HG02852 (cell line): ENCODE results near the gene CFAP299.

Source experiments
- ATAC-seq: cut with Tn5 transposase; IDR thresholded peaks from one replicate; pipeline ENCODE4 v1.9.1; 2021; ENCODE audit warnings: mild to moderate bottlenecking, moderate library complexity; ENCODE audit not compliant: unreplicated experiment

CFAP299 gene

GRCh38 chr4:81003597-81004111 lies 668.1 kb downstream of the CFAP299 start:
- ATAC-seq: peak; percentile 94

- no peak for ATAC-seq
Measured at GRCh38 chr4:81007417-81007816, 671.9 kb downstream of the CFAP299 start.
